SU-DHL-6 (cell line): ENCODE data around the gene ZCCHC8.

Experiments
- CTCF ChIP-seq: fragments of 200-600 bp; sonication (generic); IDR thresholded peaks from one replicate; pipeline ENCODE4 v1.5.1; 2017; ENCODE audit warnings: antibody characterized with exemption, mild to moderate bottlenecking, low read length, moderate library complexity; ENCODE audit not compliant: insufficient read depth, poor library complexity, severe bottlenecking
- EZH2phosphoT487 ChIP-seq: fragments of 200-600 bp; sonication (generic), shearing (Covaris generic); conservative IDR thresholded peaks from 2 replicates; pipeline ENCODE4 v1.6.1; 2018; ENCODE audit warnings: mild to moderate bottlenecking, antibody characterized with exemption, low read length, moderate library complexity, mixed read lengths

GRCh38 chr12:122528582-122528981 is 27.9 kb upstream of the ZCCHC8 start:
- TF ChIP-seq CTCF (no peak), EZH2phosphoT487 (no peak)
